Activated T-cell treated with anti-CD3 and anti-CD28 coated beads, Interleukin-2, amount 50 U/mL, for 72 hours (primary cell): ENCODE results near the gene POU2F1. TPM values are rescaled to one million over a fixed set of nuclear protein-coding genes. Genes with fewer than 3 reads are reported as not detected.
"Not testable (repeated sequence)": the region's sequence is repeated elsewhere in the genome, so short reads cannot be mapped to it uniquely, and the experiment has no call there.

Experiments
- ATAC-seq, 2 donors: fragments of 150-1000 bp; cut with Tn5 transposase; replicated peaks in 1 of 2; 2 replicates each; pipeline ENCODE4 v1.10.0; 2021; ENCODE audit warnings: moderate library complexity in 2 of 2, mild to moderate bottlenecking in 1 of 2
- DNase-seq, 2 donors: peaks; one replicate each; pipeline ENCODE4 v3.0.0; 2021 to 2022; ENCODE audit warnings: mixed read lengths in 1 of 2
- H3K27ac Mint-ChIP-seq: one replicate; pipeline ENCODE4 v1.8.0; 2022; ENCODE audit warnings: mild to moderate bottlenecking, moderate library complexity, mixed read lengths
- H3K27me3 Mint-ChIP-seq: one replicate; pipeline ENCODE4 v1.8.0; 2022; ENCODE audit warnings: low read depth, mixed read lengths
- H3K36me3 Mint-ChIP-seq, 2 donors: one replicate each; pipeline ENCODE4 v1.8.0; 2022; ENCODE audit warnings: mixed read lengths in 2 of 2, mild to moderate bottlenecking in 1 of 2; ENCODE audit not compliant: insufficient read depth in 2 of 2
- H3K4me1 Mint-ChIP-seq: one replicate; pipeline ENCODE4 v1.8.0; 2022; ENCODE audit warnings: low read depth, mixed read lengths
- H3K4me3 Mint-ChIP-seq, 2 donors: one replicate each; pipeline ENCODE4 v1.8.0; 2022; ENCODE audit warnings: mild to moderate bottlenecking in 2 of 2, mixed read lengths in 2 of 2, moderate library complexity in 2 of 2
- H3K9me3 Mint-ChIP-seq, 2 donors: one replicate each; pipeline ENCODE4 v1.8.0; 2022; ENCODE audit warnings: mixed read lengths in 2 of 2
- total RNA-seq, 2 donors: library from RNA; stranded (reverse); gene quantifications; one replicate each; pipeline ENCODE4 v1.2.3, GENCODE V29; 2022

The POU2F1 gene
- total RNA-seq, 2 donors from 2014 or later, result 29.4 to 39.6 TPM

DNA sequence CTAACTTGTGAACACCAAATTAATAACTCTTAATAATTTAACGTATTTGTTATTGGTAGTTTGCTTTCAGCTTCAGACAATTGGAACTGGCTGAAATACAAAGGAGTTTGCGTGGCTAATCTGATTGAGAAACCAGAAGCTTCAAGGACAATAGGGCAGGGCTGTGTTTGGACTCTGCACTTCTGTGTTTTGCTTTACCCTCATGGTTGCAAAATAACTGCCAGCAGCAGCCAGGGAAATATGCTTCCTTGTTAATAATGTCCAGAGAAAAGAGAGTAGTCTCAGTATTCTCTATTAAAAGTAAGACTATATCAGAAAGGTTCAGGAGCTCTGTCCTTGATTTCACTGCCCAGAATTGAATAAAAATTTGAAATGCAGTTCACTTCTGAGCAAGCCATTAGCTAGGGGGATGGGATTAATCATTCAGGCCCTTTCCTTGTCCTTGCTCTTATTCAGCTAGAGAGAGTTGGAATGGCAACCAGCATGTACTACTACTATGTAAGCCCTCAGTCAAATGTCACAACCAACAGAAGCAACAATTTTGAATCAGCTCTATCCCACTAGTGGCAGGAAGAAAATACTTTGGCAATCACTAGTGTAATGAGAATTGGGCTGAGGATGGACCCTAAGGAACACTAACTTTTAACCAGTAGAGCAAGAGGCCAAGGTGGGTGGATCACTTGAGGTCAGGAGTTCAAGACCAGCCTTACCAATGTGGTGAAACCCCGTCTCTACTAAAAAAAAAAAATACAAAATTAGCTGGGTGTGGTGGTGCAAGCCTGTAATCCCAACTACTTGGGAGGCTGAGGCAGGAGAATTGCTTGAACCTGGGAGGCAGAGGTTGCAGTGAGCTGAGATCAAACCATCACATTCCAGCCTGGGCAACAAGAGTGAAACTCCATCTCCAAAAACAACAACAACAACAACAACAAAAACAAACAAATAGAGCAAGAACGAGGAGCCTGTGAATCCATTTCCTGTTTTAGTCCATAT lies 76.8 kb downstream of the POU2F1 start:
- Mint-ChIP-seq H3K4me3 (no peak overlapping the region), H3K4me1 (peaks cover 11% of the 10 kb centered on the region), H3K9me3 (peaks cover 0 to 5% of the 10 kb centered on the region in 2 donors), H3K36me3 (peaks cover 0 to 10% of the 10 kb centered on the region in 2 donors), H3K27ac (no peak overlapping the region), H3K27me3 (no peaks in the 10 kb centered on the region)
- DNase-seq, result no peak
- no peak for ATAC-seq

DNA sequence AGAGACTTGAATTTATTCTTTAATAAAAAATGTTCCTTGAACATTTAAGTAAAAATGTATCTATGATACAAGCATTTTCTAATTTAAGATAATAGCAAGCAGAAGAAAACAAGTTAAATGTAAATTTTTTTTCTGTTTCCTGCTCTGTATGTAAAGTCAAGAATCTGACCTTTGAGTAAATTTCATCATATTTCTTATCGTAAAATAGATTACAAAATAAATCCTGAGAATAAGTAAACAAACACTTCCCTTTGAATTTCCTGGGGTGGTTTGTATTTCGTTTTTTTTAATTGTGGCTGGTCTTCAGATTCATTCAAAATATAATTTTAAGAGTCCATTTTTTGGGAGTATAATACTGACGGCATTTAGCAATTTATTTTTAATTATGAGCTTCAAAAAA lies 77.6 kb downstream of the POU2F1 start:
- ATAC-seq, result no peak
- peaks cover 0 to 2% of the 10 kb centered on the region in 2 donors for H3K36me3 Mint-ChIP-seq
- H3K27me3 Mint-ChIP-seq, result no peaks in the 10 kb centered on the region

DNA sequence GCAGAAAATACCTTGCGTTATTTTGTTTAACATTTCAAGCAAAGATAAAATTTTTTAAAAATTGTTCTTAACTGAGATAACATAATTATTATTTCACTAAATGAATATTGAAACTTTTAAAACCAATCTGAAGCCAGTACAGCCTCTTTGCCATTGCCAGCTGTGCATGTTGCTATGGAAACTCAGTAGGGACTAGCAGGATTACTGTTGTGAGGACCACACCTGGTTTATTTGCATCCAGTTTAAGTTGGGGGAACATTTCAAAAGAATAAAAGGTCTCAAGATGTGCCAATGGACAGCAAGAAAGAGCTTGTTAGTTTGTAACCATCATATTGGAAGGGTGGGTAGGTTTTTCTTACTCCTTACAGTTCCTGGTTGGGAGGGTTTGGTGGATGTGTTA lies 80.7 kb downstream of the POU2F1 start:
- Mint-ChIP-seq H3K9me3 (no peaks in the 10 kb centered on the region), H3K36me3 (no peaks in the 10 kb centered on the region), H3K4me3 (no peak overlapping the region), H3K27me3 (no peaks in the 10 kb centered on the region), H3K4me1 (peaks cover 9% of the 10 kb centered on the region), H3K27ac (no peak overlapping the region)
- no peak for ATAC-seq
- DNase-seq, result no peak

More for the DNA sequence above, 77.6 kb downstream of the POU2F1 start:
- Mint-ChIP-seq H3K27ac (no peak overlapping the region), H3K4me1 (peaks cover 11% of the 10 kb centered on the region), H3K9me3 (peaks cover 0 to 2% of the 10 kb centered on the region in 2 donors), H3K4me3 (no peak overlapping the region)
- DNase-seq, result no peak

DNA sequence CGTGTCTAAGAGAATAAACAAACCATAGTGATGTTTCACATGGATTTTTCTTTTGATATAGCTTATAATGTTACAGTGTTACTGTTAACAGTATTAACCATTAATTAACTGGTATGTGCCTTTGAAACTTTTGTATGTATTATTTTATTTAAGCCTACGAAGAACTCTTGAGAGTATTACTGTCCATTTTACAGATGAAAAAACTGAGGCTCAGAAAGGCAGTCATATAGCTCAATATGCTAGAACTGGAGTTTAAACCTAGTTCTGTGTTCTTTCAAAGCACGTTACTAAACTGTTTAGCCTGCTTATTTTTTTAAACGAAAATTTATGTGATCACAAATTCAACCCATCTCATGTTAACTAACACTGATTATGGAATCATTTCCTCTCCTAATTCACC lies 83.5 kb downstream of the POU2F1 start:
- Mint-ChIP-seq H3K27me3 (no peaks in the 10 kb centered on the region), H3K9me3 (no peaks in the 10 kb centered on the region), H3K27ac (no peak overlapping the region), H3K4me1 (peaks cover 9% of the 10 kb centered on the region), H3K36me3 (no peaks in the 10 kb centered on the region), H3K4me3 (no peak overlapping the region)
- ATAC-seq, result no peak
- DNase-seq, result no peak

DNA sequence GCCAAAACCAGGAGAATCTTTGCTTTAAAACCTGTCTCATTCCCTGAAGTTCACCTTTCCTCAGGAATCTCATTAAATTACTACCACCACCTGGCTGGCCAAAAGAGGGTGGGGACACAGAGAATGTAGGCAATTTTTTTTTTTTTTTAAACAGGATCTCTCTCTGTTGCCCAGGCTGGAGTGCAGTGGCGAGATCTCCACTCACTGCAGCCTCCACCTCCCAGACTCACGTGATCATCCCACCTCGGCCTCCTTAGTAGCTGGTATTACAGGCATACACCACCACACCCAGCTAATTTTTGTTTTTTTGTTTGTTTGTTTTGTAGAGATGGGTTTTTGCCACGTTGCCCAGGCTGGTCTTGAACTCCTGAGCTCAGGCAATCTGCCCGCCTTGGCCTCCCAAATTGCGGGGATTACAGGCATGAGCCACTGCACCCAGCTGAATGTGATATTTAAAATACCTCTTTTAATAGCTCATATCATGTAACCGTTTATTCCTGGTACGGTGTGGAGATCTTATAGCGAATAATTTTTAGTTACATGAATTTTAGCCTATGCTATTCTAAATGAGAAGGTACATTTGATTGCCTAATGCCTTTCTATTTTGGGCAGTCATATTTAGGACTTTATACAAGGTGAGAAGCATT lies 84.5 kb downstream of the POU2F1 start:
- no peak for DNase-seq
- H3K4me3 Mint-ChIP-seq, result no peak overlapping the region
- no peaks in the 10 kb centered on the region for H3K9me3 Mint-ChIP-seq
- no peaks in the 10 kb centered on the region for H3K27me3 Mint-ChIP-seq
- ATAC-seq, result no peak
- peaks cover 11% of the 10 kb centered on the region for H3K4me1 Mint-ChIP-seq
- no peak overlapping the region for H3K27ac Mint-ChIP-seq
- no peaks in the 10 kb centered on the region for H3K36me3 Mint-ChIP-seq

DNA sequence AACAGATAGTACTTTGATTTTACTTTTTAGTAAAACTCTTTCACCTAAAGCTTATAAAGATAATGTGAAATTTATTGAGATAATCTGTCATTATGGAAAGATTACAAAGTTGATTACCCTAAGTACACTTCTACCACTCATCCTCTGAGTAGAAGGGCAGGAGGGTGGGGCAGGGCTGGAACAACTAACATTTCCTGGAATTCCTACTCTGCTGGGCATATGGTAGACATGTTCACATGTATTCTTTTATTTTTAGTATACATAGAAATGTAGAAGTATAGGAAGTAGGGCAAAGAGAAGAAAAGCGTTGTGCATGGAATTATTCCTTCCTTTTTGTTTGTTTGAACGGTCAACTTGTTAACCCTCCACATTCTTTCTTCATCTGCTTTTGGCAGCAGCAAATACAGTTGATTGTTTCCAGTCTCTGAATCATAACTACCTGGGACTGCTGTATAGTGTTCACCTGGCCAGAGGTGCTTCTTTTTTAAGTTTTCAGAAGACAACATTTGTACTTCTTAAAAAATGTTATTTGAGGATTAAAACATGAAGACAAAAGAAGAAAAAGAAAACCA lies 85.1 kb downstream of the POU2F1 start:
- Mint-ChIP-seq H3K4me1 (peaks cover 17% of the 10 kb centered on the region), H3K9me3 (no peaks in the 10 kb centered on the region), H3K36me3 (no peaks in the 10 kb centered on the region), H3K4me3 (no peak overlapping the region), H3K27ac (no peak overlapping the region), H3K27me3 (no peaks in the 10 kb centered on the region)
- no peak for DNase-seq
- no peak for ATAC-seq

DNA sequence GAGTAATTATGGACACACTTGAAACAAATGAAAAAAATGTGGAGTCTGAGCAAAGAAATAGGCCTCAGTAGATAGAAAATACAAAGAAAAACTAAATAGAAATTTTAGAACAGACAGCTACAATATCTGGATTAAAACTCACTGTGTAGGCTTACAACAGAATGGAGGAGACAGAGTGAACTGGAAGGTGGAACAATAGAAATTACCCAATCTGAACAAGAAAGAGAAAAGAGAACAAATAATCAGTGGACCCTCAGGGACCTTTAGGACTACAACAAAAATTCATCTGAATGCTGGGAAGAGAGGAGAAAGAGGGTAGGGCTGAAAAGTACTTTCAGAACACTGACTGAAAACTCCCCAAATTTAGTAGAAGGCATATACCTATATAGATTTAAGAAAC lies 90.0 kb downstream of the POU2F1 start:
- no peak for ATAC-seq
- no peak overlapping the region for H3K4me3 Mint-ChIP-seq
- H3K27ac Mint-ChIP-seq, result no peak overlapping the region
- peaks cover 21% of the 10 kb centered on the region for H3K4me1 Mint-ChIP-seq
- peaks cover 3 to 10% of the 10 kb centered on the region in 2 donors for H3K36me3 Mint-ChIP-seq
- no peaks in the 10 kb centered on the region for H3K27me3 Mint-ChIP-seq
- peaks cover 2 to 4% of the 10 kb centered on the region in 2 donors for H3K9me3 Mint-ChIP-seq
- DNase-seq, result no peak

DNA sequence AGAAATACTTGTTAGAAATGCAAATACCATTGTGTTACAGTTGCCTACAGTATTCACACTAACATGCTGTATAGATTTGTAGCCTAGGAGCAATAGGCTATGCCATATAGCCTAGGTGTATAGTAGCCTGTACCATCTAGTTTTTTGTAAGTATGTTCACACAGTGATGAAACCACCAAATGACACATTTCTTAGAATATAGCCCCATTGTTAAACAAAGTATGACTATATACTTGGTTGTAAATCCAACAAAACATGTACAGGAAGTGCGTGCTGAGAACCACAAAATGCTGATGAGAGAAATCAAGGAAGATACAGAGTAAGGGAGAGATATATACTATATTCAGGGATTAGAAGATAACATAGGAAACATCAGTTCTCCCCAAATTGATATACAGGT lies 92.2 kb downstream of the POU2F1 start:
- Mint-ChIP-seq H3K9me3 (peaks cover 8 to 13% of the 10 kb centered on the region in 2 donors), H3K4me3 (no peak overlapping the region), H3K36me3 (peaks cover 13 to 20% of the 10 kb centered on the region in 2 donors), H3K27ac (no peak overlapping the region), H3K27me3 (no peaks in the 10 kb centered on the region), H3K4me1 (peaks cover 19% of the 10 kb centered on the region)
- peak; percentile 78 to 95 for ATAC-seq
- no peak for DNase-seq

DNA sequence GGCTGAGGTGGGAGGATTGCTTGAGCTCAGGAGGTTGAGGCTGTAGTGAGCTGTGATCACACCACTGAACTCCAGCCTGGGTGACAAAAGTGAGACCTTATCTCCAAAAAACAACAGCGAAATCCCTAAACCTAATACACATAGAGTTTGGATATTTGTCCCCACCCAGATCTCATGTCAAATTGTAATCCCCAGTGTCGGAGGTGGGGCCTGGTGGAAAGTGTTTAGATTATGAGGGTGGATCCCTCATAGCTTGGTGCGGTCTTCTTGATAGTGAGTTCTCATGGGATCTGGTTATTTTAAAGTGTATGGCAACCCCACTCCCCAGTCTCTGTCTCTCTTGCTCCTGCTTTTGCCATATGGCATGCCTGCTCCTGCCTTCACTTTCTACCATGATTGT lies 94.0 kb downstream of the POU2F1 start:
- Mint-ChIP-seq H3K4me3 (no peak overlapping the region), H3K9me3 (peaks cover 14 to 17% of the 10 kb centered on the region in 2 donors), H3K36me3 (peaks cover 21 to 33% of the 10 kb centered on the region in 2 donors), H3K27ac (no peak overlapping the region), H3K4me1 (peaks cover 19% of the 10 kb centered on the region), H3K27me3 (no peaks in the 10 kb centered on the region)
- ATAC-seq (no peak), DNase-seq (no peak)

DNA sequence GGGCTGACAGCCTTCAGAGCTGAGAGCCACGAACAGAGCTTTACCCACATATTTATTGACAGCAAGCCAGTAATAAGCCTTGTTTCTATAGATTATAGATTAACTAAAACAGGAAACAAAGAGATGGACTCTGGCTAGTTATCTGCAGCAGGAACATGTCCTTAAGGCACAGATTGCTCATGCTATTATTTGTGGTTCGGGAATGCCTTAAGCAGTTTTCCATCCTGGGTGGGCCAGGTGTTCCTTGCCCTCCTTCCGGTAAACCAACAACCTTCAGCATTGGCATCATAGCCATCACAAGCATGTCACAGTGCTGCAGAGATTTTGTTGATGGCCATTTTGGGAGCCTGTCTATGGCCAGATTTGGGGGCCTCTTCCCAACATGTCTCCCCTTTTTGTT lies 96.8 kb downstream of the POU2F1 start:
- Mint-ChIP-seq H3K27ac (no peak overlapping the region), H3K36me3 (peaks cover 27 to 55% of the 10 kb centered on the region in 2 donors), H3K4me1 (peaks cover 9% of the 10 kb centered on the region), H3K27me3 (no peaks in the 10 kb centered on the region), H3K9me3 (peaks cover 19 to 34% of the 10 kb centered on the region in 2 donors), H3K4me3 (no peak overlapping the region)
- ATAC-seq (no peak), DNase-seq (no peak)

DNA sequence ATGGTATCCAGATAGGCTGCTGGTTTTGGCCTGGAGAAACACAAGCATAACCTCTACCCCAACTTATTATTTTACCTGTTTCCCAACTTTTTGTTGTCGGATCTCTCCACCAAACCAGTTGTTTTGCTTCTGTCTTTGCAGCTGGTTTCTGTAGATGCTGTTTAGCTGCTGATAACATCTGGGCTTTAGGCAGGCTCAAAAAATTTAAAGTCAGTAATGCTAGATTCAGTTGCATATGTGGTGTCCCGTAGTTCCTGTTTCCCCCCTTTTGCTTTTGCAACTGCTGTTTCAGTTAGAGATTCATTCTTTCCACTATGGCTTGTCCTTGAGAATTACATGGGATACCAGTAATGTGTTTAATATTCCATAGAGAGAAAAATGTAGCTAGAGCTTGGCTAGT lies 98.5 kb downstream of the POU2F1 start:
- not testable (repeated sequence) for H3K27ac Mint-ChIP-seq, ATAC-seq, H3K27me3 Mint-ChIP-seq, H3K4me1 Mint-ChIP-seq, H3K4me3 Mint-ChIP-seq, DNase-seq
- Mint-ChIP-seq H3K9me3 (peaks cover 22 to 37% of the 10 kb centered on the region in 2 donors), H3K36me3 (peaks cover 27 to 67% of the 10 kb centered on the region in 2 donors)

DNA sequence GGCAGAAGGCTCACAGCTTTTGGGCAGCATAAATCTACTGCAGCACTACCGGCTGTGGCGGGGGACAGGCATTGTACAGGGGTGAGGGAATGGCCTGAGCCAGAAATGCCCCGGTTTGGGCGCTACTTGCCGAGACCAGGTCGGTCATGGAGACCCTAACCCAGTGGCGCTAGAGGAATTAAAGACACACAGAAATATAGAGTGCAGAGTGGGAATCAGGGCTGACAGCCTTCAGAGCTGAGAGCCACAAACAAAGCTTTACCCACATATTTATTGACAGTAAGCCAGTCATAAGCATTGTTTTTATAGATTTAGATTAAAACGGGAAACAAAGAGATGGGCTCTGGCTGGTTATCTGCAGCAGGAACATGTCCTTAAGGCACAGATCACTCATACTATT lies 101.8 kb downstream of the POU2F1 start:
- H3K4me3 Mint-ChIP-seq, result no peak overlapping the region
- ATAC-seq (no peak), DNase-seq (no peak)
- no peaks in the 10 kb centered on the region for H3K27me3 Mint-ChIP-seq
- H3K4me1 Mint-ChIP-seq, result no peaks in the 10 kb centered on the region
- H3K9me3 Mint-ChIP-seq, result peaks cover 20 to 30% of the 10 kb centered on the region in 2 donors
- H3K36me3 Mint-ChIP-seq, result peaks cover 26 to 61% of the 10 kb centered on the region in 2 donors
- no peak overlapping the region for H3K27ac Mint-ChIP-seq

DNA sequence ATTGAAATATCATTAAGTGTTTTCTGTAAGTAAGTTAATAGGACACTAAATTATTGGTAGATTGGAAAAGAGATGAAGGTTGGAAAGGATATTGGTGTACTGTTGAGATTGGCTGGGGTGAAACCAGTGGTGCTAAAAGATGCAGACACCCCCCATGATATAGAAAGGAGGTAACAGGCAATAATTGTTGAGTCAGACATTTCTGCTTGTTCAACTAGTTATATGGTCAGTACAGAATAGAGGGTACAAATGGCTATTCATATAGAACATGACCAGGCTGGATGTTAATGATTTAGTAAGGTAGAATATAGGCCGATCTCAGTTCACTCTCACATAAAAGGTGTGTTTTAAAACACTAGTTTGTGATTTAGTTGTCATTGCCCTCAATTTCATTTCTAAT lies 104.5 kb downstream of the POU2F1 start:
- peaks cover 14 to 42% of the 10 kb centered on the region in 2 donors for H3K36me3 Mint-ChIP-seq
- DNase-seq (no peak), ATAC-seq (no peak)
- peaks cover 12 to 19% of the 10 kb centered on the region in 2 donors for H3K9me3 Mint-ChIP-seq
- no peaks in the 10 kb centered on the region for H3K4me1 Mint-ChIP-seq
- H3K27ac Mint-ChIP-seq, result no peak overlapping the region
- no peaks in the 10 kb centered on the region for H3K27me3 Mint-ChIP-seq
- no peak overlapping the region for H3K4me3 Mint-ChIP-seq
